ENCODE measurements around the gene IL34. TPM values are rescaled to one million over a fixed set of nuclear protein-coding genes. Genes with fewer than 3 reads are reported as not detected.
"Not testable (repeated sequence)": the region's sequence is repeated elsewhere in the genome, so short reads cannot be mapped to it uniquely, and the experiment has no call there.

The IL34 gene
- total RNA-seq, 1 donor from 2014 or later = 6.1 TPM

- TF ChIP-seq POLR2A (IDR thresholded peaks at IDR 0.05) (no peak), CTCF (IDR thresholded peaks at IDR 0.05) (no peak), POLR2AphosphoS5 (IDR thresholded peaks at IDR 0.05; ENCODE audit: insufficient read depth in 1 of 2, low read depth in 1 of 2) (no peak)
- Histone ChIP-seq H3K4me1 (peaks cover 17% of the 10 kb centered on the region), H3K27me3 (no peaks in the 10 kb centered on the region), H3K36me3 (no peaks in the 10 kb centered on the region), H3K9me3 (no peaks in the 10 kb centered on the region), H3K4me3 (no peak overlapping the region), H3K27ac (no peak overlapping the region)
- intact Hi-C loops (cut with DNase I) = loop anchor here (10.0 kb wide), 1 partner anchor 268 kb away; no protein-coding TSS in a partner anchor
- no peak for DNase-seq (ENCODE audit: extremely low spot score in 2 of 2)
These were observed 3.7 kb upstream of the IL34 start for GRCh38 chr16:70642633-70643032.

DNA sequence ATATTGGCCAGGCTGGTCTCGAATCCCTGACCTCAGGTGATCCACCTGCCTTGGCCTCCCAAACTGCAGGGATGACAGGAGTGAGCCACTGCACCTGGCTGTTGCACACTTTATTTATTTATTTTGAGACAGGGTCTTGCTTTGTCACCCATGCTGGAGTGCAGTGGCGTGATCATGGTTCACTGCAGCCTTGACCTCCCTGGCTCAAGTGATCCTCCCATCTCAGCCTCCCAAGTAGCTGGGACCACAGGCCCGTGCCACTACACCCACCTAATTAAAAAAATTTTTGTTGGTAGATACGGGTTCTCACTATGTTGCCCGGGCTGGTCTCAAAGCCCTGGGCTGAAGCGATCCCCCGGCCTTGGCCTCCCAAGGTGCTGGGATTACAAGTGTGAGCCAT lies 3.1 kb upstream of the IL34 start:
- not testable (repeated sequence) for H3K27ac ChIP-seq; H3K27me3 ChIP-seq; H3K9me3 ChIP-seq; H3K4me3 ChIP-seq; H3K36me3 ChIP-seq; DNase-seq (ENCODE audit: extremely low spot score in 2 of 2)
- peaks cover 17% of the 10 kb centered on the region for H3K4me1 ChIP-seq
- intact Hi-C loops (cut with DNase I) = loop anchor here (10.0 kb wide), 1 partner anchor 268 kb away; no protein-coding TSS in a partner anchor

- Histone ChIP-seq H3K4me1 (peaks cover 2% of the 10 kb centered on the region), H3K9me3 (no peaks in the 10 kb centered on the region), H3K27me3 (no peaks in the 10 kb centered on the region), H3K27ac (no peak overlapping the region), H3K36me3 (no peaks in the 10 kb centered on the region), H3K4me3 (no peak overlapping the region)
- intact Hi-C loops (cut with DNase I) = loop anchor here (10.0 kb wide), 1 partner anchor 270 kb away; no protein-coding TSS in a partner anchor
- TF ChIP-seq POLR2AphosphoS5 (IDR thresholded peaks at IDR 0.05; ENCODE audit: insufficient read depth in 1 of 2, low read depth in 1 of 2) = no peak
- TF ChIP-seq CTCF (IDR thresholded peaks at IDR 0.05) = no peak
- no peak for TF ChIP-seq POLR2A (IDR thresholded peaks at IDR 0.05)
- DNase-seq (ENCODE audit: extremely low spot score in 2 of 2) = no peak
These were observed 1.4 kb upstream of the IL34 start for GRCh38 chr16:70644763-70645597.

DNA sequence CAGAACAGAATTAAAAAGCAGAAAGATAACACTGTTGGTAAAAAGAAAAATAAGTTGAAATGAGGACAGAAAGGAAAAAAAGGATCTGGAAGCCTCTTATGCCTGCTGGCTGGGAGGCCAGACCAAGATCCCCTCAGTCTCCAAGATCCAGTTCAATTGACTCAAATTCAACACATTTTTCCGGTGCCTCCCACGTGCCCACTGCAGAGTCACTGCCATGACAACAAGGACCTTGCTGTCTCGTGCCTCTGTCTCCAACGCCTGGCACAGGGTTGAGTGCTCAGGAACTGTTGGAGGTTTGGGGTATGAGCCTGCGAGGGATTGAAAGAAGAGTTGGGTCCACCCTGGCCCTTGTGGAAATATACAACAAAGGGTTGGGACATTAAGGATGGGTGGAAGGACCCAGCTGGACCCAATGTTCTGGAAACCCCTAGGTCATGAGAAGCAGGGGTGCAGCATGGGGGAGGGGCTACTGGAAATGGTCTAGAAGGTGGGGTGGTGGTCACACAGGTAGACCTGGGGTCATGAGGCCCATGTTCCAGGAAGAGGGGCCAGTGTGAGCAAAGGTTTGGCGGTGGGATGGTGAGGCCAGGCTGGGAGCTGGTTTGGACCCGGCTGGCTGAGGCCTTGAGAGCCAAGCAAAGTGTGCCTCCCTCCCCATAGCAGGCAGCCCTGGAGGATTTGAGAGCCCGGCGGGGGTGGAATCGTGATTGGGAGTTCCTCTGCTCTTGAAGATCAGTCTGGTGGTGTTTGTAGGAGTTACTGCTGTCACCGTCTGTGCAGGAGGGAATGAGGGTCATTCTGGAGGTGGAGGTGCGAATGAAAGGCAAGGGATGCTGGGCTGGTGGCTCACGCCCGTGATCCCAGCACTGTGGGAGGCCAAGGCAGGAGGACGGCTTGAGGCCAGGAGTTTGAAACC lies 1.3 kb downstream of the IL34 start:
- TF ChIP-seq CTCF (IDR thresholded peaks at IDR 0.05) (no peak), POLR2A (IDR thresholded peaks at IDR 0.05) (no peak), POLR2AphosphoS5 (IDR thresholded peaks at IDR 0.05; ENCODE audit: insufficient read depth in 1 of 2, low read depth in 1 of 2) (no peak)
- H3K27ac ChIP-seq = no peak overlapping the region
- no peak overlapping the region for H3K4me3 ChIP-seq
- no peak for DNase-seq (ENCODE audit: extremely low spot score in 2 of 2)
- no peaks in the 10 kb centered on the region for H3K4me1 ChIP-seq
- H3K36me3 ChIP-seq = no peaks in the 10 kb centered on the region
- H3K27me3 ChIP-seq = no peaks in the 10 kb centered on the region
- no peaks in the 10 kb centered on the region for H3K9me3 ChIP-seq
- intact Hi-C loops (cut with DNase I) = loop anchor here (10.0 kb wide), 1 partner anchor 273 kb away; no protein-coding TSS in a partner anchor

GRCh38 chr16:70648606-70649005 lies 2.2 kb downstream of the IL34 start:
- TF ChIP-seq CTCF (IDR thresholded peaks at IDR 0.05) = no peak
- no peak for TF ChIP-seq POLR2A (IDR thresholded peaks at IDR 0.05)
- TF ChIP-seq POLR2AphosphoS5 (IDR thresholded peaks at IDR 0.05; ENCODE audit: insufficient read depth in 1 of 2, low read depth in 1 of 2) = no peak
- no peak for DNase-seq (ENCODE audit: extremely low spot score in 2 of 2)
- no peak overlapping the region for H3K27ac ChIP-seq
- H3K9me3 ChIP-seq = no peaks in the 10 kb centered on the region
- H3K4me3 ChIP-seq = no peak overlapping the region
- no peaks in the 10 kb centered on the region for H3K36me3 ChIP-seq
- H3K4me1 ChIP-seq = no peaks in the 10 kb centered on the region
- no peaks in the 10 kb centered on the region for H3K27me3 ChIP-seq
- intact Hi-C loops (cut with DNase I) = loop anchor here (10.0 kb wide), 1 partner anchor 274 kb away; no protein-coding TSS in a partner anchor

All from vagina (tissue), 2 donors.